Ishikawa (cell line): ENCODE measurements around the gene NDC80.

Experiments
- CEBPB ChIP-seq: IDR thresholded peaks from 2 replicates; pipeline ENCODE4 v1.6.1; 2012
- CREB1 ChIP-seq: IDR thresholded peaks from 2 replicates; pipeline ENCODE4 v1.6.1; 2012; ENCODE audit warnings: low read depth
- EGR1 ChIP-seq: IDR thresholded peaks from 2 replicates; pipeline ENCODE4 v1.6.1; 2012
- EP300 ChIP-seq: IDR thresholded peaks from 2 replicates; pipeline ENCODE4 v1.6.1; 2012; ENCODE audit warnings: borderline replicate concordance
- FOXM1 ChIP-seq: IDR thresholded peaks from 2 replicates; pipeline ENCODE4 v1.6.1; 2012; ENCODE audit warnings: low read depth, borderline replicate concordance
- NFIC ChIP-seq: IDR thresholded peaks from 2 replicates; pipeline ENCODE4 v1.6.1; 2012
- RAD21 ChIP-seq: IDR thresholded peaks from 2 replicates; pipeline ENCODE4 v1.6.1; 2012; ENCODE audit warnings: low read depth
- REST ChIP-seq: IDR thresholded peaks from 2 replicates; pipeline ENCODE4 v1.6.1; 2012; ENCODE audit warnings: low read depth, mild to moderate bottlenecking
- TAF1 ChIP-seq: IDR thresholded peaks from 2 replicates; pipeline ENCODE4 v1.6.1; 2012; ENCODE audit warnings: low read depth, mild to moderate bottlenecking
- TCF12 ChIP-seq: IDR thresholded peaks from 2 replicates; pipeline ENCODE4 v1.6.1; 2012; ENCODE audit warnings: low read depth
- TEAD4 ChIP-seq: IDR thresholded peaks from 2 replicates; pipeline ENCODE4 v1.6.1; 2012
- USF1 ChIP-seq: IDR thresholded peaks from 2 replicates; pipeline ENCODE4 v1.6.1; 2012
- YY1 ChIP-seq: IDR thresholded peaks from 2 replicates; pipeline ENCODE4 v1.6.1; 2012; ENCODE audit warnings: low read depth
- ZBTB7A ChIP-seq: IDR thresholded peaks from 2 replicates; pipeline ENCODE4 v1.6.1; 2012; ENCODE audit warnings: low read depth
- TF ChIP-seq, protein P1 (sequence below): IDR thresholded peaks from 2 replicates; pipeline ENCODE4 v1.6.1; 2012

NDC80 gene

DNA sequence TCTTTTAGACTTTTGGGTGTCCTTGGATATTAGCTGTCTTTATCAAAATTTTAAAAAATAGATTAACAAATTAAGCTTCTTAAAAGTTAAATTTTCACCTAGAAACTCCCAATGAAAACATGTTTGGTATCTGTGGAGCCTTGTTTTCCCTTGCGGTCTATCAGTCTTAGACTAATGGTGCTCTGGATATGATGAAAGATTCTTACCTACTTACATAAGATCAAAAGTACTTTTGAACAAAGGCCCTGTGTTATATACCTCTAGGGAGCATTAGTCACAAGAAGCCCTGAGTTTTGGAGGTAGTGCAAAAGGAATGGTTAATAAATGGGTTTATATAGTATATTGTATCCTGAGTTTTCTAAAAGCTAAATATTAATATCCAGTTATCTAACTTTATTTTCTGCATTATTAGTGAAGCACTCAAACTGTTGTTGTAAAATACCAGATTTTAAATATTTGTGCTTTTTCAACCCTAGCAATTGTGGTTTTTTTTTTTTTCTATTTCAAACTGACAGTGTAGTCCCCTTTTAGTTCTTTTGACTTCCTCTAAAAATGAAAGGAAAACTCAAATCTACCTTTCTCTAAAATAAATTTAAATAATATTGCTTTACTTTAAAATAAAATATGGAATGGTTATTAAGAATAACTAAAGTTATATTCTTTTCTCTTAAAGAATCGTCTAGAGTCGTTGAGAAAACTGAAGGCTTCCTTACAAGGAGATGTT lies 18.1 kb downstream of the NDC80 start:
- TF ChIP-seq FOXM1 (no peak), NFIC (no peak), YY1 (no peak), USF1 (no peak), EGR1 (no peak), CREB1 (no peak), TCF12 (no peak), EP300 (no peak), RAD21 (no peak), ZBTB7A (no peak)
- TF ChIP-seq, protein P1, sequence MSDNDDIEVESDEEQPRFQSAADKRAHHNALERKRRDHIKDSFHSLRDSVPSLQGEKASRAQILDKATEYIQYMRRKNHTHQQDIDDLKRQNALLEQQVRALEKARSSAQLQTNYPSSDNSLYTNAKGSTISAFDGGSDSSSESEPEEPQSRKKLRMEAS: no peak

GRCh38 chr18:2590303-2590702 lies 18.9 kb downstream of the NDC80 start:
- TF ChIP-seq CREB1: no peak
- TF ChIP-seq, protein P1: no peak
- TF ChIP-seq USF1: no peak

DNA sequence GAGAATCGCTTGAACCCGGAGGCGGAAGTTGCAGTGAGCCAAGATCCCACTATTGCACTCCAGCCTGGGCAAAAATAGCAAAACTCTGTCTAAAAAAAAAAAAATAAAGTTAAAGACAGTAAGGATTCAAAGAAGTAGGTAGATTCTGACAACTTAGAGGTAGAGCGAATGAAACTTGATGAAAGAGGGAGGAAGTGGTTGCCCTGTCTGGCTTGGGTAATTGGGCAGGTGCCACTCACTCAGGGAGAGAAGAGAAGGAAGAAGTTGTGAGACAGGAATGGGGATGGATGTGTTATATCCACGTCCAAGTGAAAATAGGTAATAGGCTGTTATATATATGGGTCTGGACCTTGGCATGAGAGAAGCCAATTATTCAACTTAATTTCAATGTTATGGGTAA lies 26.3 kb downstream of the NDC80 start:
- TF ChIP-seq, protein P1: no peak
- no peak for TF ChIP-seq YY1
- no peak for TF ChIP-seq EP300
- TF ChIP-seq CREB1: no peak
- TF ChIP-seq USF1: no peak
- no peak for TF ChIP-seq NFIC
- TF ChIP-seq REST: no peak
- no peak for TF ChIP-seq TEAD4
- no peak for TF ChIP-seq CEBPB
- no peak for TF ChIP-seq TCF12
- TF ChIP-seq RAD21: no peak
- no peak for TF ChIP-seq EGR1
- no peak for TF ChIP-seq TAF1
- no peak for TF ChIP-seq ZBTB7A
- TF ChIP-seq FOXM1: no peak

GRCh38 chr18:2602844-2603243 lies 31.5 kb downstream of the NDC80 start:
- TF ChIP-seq TCF12 (no peak), TAF1 (no peak), EGR1 (no peak), RAD21 (no peak), REST (no peak), FOXM1 (no peak), USF1 (no peak)
- TF ChIP-seq, protein P1: no peak

DNA sequence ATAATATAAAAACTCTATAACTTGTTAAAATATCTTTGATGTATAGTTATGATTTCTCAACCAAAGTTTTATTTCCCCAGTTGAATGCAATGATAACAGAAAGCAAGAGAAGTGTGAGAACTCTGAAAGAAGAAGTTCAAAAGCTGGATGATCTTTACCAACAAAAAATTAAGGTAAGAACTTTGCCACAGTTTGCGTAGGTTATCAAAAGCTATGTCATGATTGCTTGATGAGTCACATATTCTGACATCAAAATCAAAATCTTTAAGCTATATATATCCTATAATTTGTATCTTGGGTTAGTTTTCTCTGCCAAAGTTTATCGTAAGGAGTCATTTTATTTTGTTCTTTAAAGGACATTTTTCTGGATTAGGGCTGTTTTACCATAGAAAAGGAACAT lies 35.0 kb downstream of the NDC80 start:
- TF ChIP-seq YY1 (no peak), TAF1 (no peak), ZBTB7A (no peak), USF1 (no peak), CREB1 (no peak), TEAD4 (no peak), EP300 (no peak), EGR1 (no peak), NFIC (no peak), CEBPB (no peak), RAD21 (no peak), FOXM1 (no peak), TCF12 (no peak)
- TF ChIP-seq, protein P1: no peak
